GM12873 (cell line): ENCODE data around the gene MYO18A.

Experiments
- CTCF ChIP-seq: IDR thresholded peaks from 2 replicates; pipeline ENCODE4 v1.5.1; 2012; ENCODE audit warnings: low read depth, mild to moderate bottlenecking, moderate library complexity, low read length, control low read depth; ENCODE audit not compliant: insufficient read depth; ENCODE audit errors: missing control alignments

Gene MYO18A

GRCh38 chr17:29148257-29148789, 31.9 kb downstream of the MYO18A start:
- no peak for TF ChIP-seq CTCF

- TF ChIP-seq CTCF, result no peak
Measured at GRCh38 chr17:29147682-29148081, 32.5 kb downstream of the MYO18A start.

DNA sequence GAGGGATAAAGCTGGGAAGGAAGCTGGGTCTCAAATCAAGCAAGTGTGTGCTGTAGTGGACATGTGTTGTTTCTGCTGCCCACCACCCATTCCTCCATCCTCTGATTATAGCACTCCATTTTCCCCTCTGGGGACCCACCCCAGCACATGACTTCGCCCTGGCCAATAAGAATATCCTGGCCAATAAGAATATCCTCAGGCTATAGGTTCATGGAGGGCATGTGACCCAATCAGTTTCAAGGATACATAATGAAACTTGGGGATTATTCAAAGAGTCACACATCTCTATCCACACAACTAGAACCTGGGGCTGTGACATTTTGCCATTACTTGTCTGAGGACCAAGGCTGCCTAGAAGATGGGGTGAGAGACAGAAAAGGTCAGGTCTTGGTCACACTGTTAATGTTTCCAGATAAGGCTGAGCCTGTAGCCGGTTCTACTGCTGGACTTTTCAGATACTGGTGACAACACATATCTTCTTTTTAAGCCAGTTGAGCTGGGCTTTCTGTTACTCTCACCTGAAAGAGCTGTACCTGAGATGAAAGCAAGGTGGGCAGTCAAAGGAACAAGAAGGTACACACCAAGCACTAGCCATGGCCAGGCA, 33.7 kb downstream of the MYO18A start:
- TF ChIP-seq CTCF, result no peak

- TF ChIP-seq CTCF, result peak; percentile 83
Measured at GRCh38 chr17:29145289-29146073, 34.7 kb downstream of the MYO18A start.

DNA sequence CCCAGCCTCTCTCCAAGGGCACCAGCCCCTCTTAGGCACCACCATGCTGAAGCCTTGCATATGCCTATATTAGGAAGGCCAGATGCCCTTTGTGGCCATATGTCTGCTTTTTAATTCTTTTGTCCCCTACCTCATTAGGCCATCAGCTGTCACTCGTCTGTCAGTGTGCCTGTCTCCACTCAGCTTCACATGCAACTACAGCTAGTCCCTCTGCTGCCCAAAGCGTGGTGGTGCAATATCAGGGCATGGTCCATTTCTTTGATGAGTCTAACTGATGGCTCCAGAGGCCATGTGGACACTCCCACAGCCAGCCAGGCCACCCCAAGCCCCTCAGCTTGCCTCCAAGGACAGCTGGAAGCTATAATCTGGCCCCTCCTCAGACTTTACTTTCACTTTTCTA, 36.3 kb downstream of the MYO18A start:
- peak; percentile 59 for TF ChIP-seq CTCF

DNA sequence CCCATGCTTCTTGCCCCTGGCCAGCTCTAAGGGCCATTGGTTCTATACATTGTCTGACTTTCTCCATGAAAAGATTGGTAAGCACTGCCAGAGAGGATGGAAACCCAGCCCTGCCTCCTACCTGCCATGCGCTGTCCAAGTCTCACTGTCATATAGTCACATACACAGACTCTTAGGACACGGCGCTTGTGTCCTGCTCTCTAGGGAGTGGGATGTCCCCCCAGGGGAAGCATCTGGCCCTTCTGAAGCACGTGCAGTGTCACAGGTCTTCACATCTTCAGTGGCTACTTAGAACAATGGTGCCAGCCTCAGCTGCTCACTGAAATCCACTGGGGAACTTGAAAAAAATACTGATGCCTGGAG, 38.7 kb downstream of the MYO18A start:
- TF ChIP-seq CTCF, result no peak

GRCh38 chr17:29140631-29141513, 39.3 kb downstream of the MYO18A start:
- no peak for TF ChIP-seq CTCF
